ENCODE results near the gene NMT1.

GRCh38 chr17:45046537-45047125 lies 14.5 kb upstream of the NMT1 start:
- no peak for TF ChIP-seq TEAD4 (CRISPR knock-in tag; IDR thresholded peaks at IDR 0.05)
- TF ChIP-seq NFYB (CRISPR knock-in tag; conservative IDR thresholded peaks at IDR 0.05; ENCODE audit: low read depth), result no peak
- TF ChIP-seq JUN (CRISPR knock-in tag; IDR thresholded peaks at IDR 0.05), result no peak
- TF ChIP-seq CTCF (IDR thresholded peaks at IDR 0.05), result no peak
- no peak for TF ChIP-seq ATF3 (CRISPR knock-in tag; conservative IDR thresholded peaks at IDR 0.05)
- no peak for TF ChIP-seq TCF7 (CRISPR knock-in tag; IDR thresholded peaks at IDR 0.05; ENCODE audit: low read depth)
- no peak for TF ChIP-seq ZNF423 (CRISPR knock-in tag; IDR thresholded peaks at IDR 0.05)
